DND-41 (cell line): ENCODE measurements around the gene B4GALT6.
A peak's percentile ranks its signal among the peaks of the same experiment; 100 is the strongest.

Source experiments
- EZH2 ChIP-seq: IDR thresholded peaks from 3 replicates; pipeline ENCODE4 v1.6.1; 2012; ENCODE audit warnings: borderline replicate concordance, low read depth, mild to moderate bottlenecking, moderate library complexity, low read length, inconsistent platforms; ENCODE audit not compliant: severe bottlenecking
- TF ChIP-seq, protein P1 (sequence below): IDR thresholded peaks from 2 replicates; pipeline ENCODE4 v1.5.1; 2012; ENCODE audit warnings: borderline replicate concordance, low read length, moderate library complexity, mild to moderate bottlenecking; ENCODE audit not compliant: poor library complexity, severe bottlenecking; ENCODE audit errors: extremely low read depth

DNA sequence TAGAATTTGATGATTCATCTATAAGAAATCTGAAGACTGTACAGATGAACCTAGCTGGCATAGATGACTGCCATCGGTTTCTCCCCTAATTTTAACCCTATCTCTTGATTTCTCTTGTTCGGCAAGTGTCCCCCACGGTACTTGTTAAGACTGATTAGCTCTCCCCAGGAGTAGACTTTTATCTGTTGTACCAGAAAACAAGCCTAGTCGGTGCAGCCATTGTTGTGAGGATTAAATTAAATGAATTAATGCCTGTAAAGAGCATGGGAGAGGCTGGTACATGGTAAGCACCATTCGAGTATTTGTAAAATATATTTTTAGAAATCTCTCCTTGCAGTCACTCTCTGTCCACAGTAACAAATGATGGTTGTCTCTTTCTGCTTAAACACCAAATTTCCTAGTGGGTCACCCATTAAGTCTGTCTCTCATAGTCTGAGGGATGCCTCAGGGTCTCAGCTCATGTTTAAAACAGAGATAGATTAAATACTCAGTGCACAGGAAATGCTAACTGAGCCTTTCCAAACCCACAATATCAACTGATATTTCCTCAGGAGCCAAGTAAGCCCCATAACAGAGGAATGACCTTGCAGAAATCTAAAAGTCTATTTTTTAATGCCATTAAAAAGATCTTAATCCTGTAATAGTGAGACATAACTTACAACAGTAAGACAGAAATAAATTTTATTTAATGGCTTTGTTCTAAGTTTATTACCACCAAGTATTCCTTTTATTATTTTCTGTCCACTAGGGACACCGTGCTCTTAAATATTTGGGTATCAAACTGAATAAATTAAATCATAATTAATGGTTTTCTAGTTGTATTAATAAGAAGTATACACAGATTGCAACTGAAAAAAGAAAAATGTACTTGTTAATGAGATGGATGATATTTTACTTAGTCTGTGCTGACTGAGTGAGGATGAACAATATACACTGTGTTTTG is 2.9 kb upstream of the B4GALT6 start:
- TF ChIP-seq, protein P1, sequence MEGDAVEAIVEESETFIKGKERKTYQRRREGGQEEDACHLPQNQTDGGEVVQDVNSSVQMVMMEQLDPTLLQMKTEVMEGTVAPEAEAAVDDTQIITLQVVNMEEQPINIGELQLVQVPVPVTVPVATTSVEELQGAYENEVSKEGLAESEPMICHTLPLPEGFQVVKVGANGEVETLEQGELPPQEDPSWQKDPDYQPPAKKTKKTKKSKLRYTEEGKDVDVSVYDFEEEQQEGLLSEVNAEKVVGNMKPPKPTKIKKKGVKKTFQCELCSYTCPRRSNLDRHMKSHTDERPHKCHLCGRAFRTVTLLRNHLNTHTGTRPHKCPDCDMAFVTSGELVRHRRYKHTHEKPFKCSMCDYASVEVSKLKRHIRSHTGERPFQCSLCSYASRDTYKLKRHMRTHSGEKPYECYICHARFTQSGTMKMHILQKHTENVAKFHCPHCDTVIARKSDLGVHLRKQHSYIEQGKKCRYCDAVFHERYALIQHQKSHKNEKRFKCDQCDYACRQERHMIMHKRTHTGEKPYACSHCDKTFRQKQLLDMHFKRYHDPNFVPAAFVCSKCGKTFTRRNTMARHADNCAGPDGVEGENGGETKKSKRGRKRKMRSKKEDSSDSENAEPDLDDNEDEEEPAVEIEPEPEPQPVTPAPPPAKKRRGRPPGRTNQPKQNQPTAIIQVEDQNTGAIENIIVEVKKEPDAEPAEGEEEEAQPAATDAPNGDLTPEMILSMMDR: peak; percentile 19
- TF ChIP-seq EZH2: no peak
